GM10847 (cell line): Measurements from ENCODE around the gene PDC.

Source experiments
- POLR2A ChIP-seq: IDR thresholded peaks from 2 replicates; pipeline ENCODE4 v1.6.1; 2011; ENCODE audit not compliant: insufficient read length; ENCODE audit errors: extremely low read depth

The PDC gene

DNA sequence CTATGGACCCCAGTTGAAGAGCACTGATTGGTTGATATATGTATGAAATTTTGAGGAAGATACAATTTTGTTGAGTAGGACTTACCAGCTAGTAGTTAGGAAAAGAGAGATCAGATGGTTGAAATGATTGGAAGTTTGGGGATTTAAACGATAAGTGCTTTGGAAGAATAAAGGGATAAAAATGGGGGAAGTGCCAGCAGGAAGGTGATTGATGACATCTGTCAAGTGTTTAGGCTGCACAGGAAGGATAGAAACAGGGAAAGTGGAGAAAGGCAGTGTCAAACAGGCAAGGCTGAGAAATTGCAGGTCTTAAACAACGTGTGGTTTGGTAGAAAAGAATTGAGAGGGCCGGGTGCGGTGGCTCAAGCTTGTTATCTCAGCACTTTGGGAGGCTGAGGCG lies 22.3 kb downstream of the PDC start:
- no peak for TF ChIP-seq POLR2A

DNA sequence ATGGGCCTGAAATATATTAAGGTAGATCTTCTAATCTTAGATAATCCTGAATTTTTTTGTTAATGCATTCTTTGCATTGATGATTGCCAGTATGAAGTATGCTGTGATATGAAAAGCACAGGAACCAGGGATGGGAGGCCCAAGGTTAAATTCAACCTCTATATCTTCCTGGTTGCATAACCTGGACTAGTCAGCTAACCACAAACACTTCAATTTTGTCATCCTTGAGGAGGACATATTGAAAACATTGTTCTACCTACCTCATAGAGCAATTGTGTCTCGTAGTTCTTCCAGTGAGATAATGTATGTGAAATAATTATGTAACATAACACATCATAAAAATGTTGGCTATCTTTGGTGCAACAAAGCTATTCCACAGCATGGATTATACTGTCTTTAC lies 25.6 kb downstream of the PDC start:
- TF ChIP-seq POLR2A: no peak

- TF ChIP-seq POLR2A: no peak
Observed at GRCh38 chr1:186429017-186429416, 31.9 kb downstream of the PDC start.

DNA sequence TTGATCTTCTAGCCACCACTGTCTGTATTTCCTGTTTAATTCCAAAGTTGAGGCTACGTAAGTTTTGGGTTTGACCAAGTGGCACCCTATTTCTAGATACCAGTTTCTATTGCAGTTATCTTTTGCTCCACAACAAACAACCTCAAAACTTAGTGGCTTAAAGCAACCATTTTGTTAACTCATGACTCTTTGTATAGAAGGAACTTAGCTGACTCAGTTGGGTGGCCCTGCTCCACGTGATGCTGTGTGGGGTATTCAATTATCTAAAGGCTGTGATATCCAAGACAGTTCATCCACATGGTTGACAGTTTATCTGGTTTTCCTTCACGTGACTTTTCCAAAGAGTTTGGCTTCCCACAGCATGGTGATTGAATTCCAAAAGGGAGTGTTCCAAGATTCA lies 34.8 kb downstream of the PDC start:
- no peak for TF ChIP-seq POLR2A

GRCh38 chr1:186424539-186424938 lies 36.4 kb downstream of the PDC start:
- TF ChIP-seq POLR2A: no peak

GRCh38 chr1:186421446-186421845 lies 39.5 kb downstream of the PDC start:
- no peak for TF ChIP-seq POLR2A

- TF ChIP-seq POLR2A: no peak
Observed at GRCh38 chr1:186420923-186421322, 40.0 kb downstream of the PDC start.

DNA sequence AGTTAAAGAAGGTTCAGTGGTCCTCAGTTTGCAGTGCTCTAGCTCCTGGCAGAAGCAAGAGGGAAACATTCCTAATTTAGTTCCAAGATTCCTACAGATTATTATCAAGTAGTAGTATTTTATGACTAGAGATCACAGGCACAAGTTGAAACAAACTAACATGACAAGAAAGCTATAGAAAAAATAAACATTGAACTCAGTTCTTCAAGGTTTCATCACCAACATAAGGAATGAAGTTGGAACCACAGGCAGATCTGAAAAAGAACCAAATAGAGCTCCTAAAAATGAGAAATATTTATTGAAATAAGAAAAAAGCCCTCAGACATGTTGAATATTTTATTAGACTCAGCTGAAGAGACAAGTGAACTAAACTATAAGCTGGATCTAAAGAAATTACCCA lies 40.6 kb downstream of the PDC start:
- TF ChIP-seq POLR2A: no peak

DNA sequence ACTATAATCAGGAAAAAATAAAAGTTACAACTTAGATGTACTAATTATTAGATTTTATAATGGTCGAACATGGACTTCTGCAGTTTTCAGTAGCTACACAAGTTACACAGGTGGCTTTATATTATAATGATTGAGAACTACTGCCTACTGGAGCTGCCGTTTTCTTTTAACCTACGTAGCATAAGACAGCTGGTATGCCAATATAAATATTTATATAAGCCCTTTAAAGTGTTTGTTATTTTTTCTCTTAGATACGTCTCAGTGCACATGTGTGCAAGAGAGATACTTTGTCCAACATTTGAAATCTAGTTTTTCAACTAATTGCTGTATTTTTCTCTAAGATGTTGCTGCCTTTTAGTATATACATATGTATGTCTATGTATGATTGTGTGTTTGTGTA lies 42.4 kb downstream of the PDC start:
- no peak for TF ChIP-seq POLR2A

GRCh38 chr1:186413319-186413718 lies 47.6 kb downstream of the PDC start:
- no peak for TF ChIP-seq POLR2A

GRCh38 chr1:186409091-186409490 lies 51.8 kb downstream of the PDC start:
- TF ChIP-seq POLR2A: no peak

DNA sequence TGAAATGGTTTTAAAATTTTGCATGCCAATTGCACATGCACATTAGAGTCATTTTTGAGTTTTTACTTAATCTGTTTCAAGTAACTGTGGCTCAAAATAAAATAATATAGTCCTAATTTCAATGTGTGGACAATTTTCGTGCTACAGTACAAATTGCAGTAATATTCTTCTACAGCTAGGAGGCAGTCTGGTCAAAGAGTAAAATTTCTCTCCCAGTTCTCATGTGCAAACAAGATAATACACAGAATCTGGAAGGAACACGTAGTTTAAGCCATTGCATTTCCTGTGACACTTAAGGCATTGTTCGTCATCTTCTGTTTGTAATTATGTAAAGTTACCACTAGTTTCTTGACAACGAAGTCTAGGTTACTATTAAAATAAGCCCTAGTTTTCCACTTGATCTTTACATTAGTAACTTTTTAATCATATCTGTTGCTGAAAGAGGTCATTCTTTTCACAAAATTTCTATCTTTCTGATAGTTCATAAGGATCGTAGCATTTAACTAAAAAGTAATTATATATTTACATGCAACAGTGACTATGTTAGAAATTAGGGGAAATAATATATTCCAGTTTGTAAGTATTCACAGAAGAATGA lies 56.4 kb downstream of the PDC start:
- TF ChIP-seq POLR2A: no peak

DNA sequence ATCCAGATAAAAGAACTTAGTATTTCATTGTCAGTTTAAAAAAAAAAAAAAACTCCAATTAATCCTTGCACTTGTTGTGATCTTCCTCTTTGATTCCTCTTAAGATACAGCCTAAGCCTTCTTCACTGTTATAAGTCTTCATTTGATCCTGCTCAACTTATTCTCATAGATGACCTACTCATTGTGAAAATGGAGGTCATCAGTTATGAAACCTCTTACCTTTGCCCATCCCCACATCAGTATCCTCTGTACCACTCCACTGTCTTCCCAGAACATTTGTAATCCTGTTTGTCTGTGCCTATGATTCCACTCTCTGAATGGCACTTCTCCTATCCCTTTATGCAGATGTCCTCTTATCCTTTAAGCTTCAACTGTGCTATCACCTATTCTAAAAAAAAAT lies 57.3 kb downstream of the PDC start:
- TF ChIP-seq POLR2A: no peak
